Stimulated activated CD4-positive, alpha-beta T cell treated with anti-CD3 and anti-CD28 coated beads, TNF-alpha, amount 100 ng/mL, for 24 hours (primary cell): ENCODE measurements around the gene AADAT.
"Not testable (repeated sequence)": the region's sequence is repeated elsewhere in the genome, so short reads cannot be mapped to it uniquely, and the experiment has no call there.

Experiments used
- DNase-seq, 3 experiments: peaks; one replicate each; pipeline ENCODE4 v3.0.0-alpha.2; 2020; ENCODE audit warnings: low read depth in 3 of 3

Gene AADAT

DNA sequence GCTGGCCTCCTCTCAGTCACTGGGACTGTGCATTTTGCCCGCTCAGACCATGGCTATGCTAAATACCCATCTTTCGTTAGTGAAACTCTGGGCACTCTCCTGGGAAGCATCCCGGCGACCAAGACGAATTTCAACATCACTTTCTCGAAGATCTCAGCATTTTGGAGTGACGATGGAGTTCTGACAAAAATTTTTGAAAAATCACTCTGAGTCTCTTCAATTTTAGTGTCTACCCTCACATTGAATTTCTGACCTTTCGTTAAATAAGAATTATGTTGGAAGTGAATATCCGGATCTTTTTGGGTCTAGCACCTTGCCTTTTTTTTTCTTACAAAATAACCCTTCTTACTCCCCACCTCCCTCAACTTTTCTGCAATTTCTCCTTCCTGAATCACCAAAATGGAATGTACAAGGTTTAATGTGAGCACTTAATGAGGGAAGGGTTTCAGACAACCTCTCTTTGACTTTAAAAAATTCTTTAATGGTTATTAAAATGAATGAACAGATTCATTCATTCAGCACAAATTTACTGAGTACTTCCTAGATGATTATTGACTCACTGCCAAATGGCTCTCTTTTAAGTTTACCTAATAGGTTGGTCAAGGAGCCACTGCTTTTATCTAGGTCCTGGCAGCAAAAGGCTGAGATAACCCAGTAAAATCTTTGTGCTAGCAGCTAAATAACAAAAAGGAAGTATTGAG, 746 bp upstream of the AADAT start:
- DNase-seq, result no peak

DNA sequence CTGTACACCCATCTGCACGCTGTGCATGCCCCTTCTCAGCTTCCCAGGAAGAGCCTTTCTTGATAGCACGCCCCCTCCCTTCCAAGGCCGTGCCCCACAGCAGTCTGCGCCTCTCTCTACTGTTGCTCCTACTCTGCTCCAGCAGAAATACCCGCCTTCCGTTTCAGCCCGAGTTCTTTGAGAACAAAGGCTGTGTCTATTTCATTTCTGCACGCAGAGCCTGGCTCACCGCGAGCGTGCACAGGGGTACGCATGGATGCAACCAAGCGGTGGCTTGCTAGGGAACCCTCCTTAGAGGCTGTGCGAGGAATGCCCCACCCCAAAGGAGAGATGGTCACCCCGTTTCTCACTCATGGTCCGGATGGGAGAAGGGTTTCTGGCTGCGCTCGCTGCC, 485 bp downstream of the AADAT start:
- DNase-seq, result no peak

DNA sequence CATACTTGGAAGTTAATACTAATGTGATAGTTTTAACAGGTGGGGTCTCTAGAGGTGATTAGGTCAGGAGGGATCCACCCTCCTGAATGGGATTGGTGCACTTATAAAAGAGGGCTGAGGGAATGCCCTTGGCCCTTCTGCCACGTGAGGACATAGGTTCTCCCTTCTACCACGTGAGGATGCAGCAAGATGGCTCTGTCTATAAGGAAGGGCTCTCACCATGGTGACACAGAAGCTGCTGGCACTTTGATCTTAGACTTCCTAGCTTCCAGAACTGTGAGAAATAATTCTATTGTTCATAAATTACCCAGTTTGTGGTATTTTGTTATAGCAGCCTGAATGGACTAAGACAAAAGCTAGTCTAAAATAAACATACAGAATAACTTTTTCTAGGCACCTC, 1.0 kb downstream of the AADAT start:
- DNase-seq, result no peak

DNA sequence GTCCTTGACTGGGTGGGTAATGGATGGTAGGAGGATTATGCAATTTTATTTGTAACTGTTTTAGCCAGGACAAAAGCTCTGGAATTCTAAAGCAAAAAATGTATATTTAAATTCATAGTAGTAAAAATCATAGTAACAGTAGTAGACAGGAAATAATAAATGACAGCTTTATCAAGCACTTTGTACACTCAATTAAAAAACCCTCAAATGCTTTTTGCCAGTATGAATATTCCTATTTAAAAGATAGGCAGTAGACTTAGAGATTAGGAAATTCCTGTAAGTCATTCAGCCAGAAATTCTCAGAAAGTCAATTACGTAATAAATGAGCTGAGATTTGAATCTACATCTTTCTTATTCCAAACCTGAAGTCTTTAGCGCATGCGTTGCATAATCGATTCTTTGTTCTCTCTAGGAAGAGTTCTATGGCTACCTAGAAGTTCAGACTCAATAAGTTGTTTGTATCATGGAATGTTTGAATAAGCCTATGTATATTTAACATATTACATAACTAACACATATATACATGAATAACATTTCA, 2.5 kb downstream of the AADAT start:
- no peak for DNase-seq

DNA sequence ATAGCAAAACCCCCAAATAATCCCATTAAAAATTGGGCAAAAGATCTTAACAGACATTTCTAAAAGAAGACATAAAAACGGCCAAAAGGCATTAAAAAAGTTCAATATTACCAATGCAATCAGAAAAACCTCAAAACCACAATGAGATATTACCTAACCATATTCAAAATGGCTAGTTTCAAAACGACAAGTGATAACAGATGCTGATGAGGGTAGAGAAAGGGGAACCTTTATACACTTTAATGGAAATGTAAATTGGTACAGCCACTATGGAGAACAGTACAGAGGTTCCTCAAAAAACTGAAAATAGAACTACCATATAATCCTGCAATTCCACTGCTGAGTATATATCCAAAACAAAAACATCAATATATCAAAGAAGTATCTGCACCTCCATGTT, 6.2 kb downstream of the AADAT start:
- no peak for DNase-seq

DNA sequence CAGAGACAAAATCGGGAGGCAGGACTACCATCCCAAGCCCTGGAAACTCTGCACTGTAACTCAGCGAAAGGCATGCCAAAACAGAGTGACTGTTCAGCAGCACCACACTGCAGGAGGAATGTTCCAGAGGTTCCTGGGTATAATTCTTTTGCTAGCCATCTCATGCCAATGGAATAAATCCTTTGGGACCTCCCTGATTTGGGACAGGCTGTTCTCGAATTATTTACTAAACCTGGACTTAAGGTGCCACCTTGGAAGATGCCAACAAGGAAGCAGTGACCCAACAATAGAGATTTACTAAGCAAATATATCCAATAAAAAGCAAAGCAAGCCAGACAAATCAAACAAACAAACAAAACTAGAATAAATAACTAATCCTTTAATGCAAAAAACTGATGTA, 9.3 kb downstream of the AADAT start:
- no peak for DNase-seq

DNA sequence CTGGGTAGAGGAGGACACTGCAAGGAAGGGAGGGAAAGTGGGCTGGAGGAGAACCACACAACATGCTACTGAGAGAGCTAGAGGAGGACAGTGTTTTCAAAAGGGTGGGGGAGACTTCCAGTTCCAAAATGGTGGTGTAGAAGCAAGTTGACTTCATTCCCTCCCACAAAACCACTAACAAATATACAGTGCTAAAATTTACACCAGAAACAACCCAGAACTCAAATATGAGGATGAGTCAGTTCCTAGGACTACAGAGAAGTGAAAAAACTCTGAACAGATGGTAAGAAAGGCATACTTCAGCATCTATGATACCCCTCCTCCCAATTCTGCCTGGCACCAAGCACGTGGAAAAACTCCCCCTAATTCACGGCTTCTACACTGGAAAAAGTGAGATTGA, 9.8 kb downstream of the AADAT start:
- no peak for DNase-seq

DNA sequence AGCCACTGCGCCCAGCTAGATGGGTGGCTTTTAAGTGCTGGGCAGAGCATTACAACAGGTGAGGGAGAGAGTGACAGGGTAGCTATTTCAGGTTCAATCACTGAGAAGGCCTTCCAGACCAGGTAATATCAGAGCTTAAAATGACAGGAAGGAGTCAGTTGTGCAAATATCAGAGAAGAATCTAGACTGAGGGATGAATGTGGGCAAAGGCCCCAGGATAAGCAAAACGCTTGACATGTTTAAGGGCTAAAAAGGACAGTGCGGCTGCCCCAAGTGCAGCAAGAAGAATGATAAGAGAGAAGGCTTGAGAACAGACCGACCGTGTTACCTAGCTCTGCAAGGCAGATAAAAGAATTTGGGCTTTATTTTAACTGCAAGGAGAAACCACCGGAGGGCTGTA, 18.6 kb downstream of the AADAT start:
- no peak for DNase-seq

DNA sequence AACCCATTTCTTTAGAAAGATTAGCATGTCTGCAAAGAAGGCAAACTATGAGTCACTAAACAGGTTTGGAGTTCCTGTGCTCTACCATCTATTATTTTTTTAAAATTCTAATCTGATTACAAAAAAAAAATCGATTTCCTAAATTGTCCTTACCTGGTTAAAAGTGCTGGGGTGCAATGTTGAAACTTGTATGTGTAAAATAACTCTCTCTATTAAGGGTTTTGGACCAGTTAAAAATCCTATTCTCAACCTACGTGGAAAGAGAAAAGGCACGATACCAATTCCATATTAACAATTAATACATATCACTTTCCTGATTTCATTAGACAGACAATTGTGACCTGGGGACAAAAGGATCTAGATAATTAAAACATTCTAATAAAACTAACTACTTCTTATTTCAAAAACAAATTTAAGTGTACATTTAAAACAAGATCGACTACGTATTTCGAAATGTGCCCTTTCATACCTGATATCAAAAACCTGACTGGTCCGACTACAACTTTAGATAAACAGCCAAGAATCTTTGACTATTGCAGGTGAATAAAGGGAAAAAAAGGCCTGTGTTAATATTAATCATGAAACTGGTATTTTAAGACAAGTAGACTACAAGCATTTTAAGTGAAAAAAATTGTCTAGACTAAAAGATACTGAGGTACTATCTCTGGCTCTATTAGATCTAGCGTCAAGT, 21.2 kb downstream of the AADAT start:
- DNase-seq, result no peak

DNA sequence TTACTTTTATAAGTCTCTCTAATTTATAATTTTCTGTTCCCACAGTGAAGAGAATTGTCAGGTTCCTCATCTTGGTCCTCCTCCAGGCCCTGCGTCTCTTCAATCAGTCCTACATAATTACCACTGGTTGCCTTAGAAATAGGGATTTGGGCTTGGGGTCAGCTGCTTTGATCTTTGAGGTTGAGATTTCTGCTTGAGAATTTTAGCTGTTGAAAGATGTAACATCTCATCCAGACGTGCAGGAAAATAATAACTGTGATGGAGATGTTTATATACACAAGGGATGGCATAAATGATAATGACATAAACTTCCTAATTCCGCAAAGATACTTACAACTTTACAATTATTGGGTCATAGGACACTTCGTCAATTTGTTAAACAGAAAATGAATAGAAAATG, 30.3 kb downstream of the AADAT start:
- DNase-seq, result no peak

DNA sequence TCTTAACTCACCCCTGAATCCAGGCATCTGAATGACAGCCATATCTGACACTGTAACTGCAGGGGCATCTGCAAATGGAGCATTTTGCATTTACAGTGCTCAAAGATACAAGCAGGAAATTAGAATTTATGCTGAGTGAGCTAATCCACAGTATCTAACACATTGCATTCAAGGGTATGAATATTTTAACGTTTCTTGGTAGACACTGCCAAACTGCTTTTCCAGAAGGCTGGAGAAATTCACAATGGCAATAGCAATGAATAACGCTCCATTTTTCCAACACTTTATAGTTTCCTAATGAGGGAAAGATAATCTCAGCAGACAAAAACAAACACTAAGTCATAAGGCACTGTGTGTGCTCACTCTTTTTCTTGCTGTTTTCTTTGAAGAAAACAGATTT, 30.9 kb downstream of the AADAT start:
- no peak for DNase-seq

DNA sequence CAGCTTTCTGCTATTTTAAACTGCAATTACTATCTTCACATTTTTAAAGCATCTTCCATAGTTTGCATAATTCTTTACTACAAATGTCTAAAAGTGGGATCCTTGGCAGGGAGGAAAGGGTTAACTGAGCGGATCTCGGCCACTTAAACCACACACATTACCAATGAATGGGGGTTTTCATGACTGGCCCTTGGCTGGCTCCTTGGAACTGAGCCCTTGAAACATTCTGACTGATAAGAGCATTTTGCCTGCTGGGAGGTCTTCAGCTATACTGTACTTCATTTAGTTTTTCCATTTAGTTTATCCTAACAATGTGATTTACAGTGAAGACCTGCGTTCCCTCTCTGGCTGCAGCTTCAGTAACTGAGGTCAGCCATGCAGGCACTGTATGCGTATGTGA, 31.9 kb downstream of the AADAT start:
- no peak for DNase-seq

DNA sequence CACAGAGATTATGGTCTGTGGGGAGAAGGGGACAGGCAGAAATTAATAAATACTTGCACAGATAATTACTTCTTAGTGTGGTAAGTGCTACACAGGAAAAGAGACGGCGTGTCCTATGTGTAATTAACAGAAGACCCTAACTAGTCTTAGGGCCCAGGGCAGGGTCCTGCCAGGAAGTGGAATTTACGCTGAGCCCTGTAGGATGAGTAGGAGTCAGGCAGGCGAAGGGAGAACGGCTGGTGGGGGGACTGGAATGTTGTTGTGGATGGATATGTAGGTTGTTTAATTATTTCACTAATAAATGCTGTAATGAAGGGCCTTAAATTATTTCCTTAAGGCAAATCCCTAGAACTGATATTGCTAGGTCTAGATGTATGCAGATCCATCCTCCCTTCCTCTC, 36.8 kb downstream of the AADAT start:
- DNase-seq, result no peak

DNA sequence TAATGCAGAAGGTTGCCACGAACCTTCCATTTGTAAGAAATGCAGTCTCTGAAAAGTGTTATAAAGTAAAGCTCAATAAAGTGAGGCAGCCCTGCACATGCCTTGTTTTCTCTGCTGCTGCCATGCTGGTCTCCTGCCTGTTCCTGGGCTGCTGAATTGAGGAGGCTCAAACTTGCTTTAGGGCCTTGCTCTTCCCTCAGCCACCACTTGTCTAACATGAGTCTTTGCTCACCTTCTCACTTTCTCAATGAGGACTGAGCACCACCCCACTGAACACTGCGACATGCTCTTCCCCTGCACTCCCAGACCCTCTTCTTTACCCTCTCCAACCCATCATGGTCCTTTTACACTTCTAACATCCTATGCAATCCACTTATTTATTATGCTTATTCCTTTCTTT, 38.4 kb downstream of the AADAT start:
- DNase-seq, result no peak

DNA sequence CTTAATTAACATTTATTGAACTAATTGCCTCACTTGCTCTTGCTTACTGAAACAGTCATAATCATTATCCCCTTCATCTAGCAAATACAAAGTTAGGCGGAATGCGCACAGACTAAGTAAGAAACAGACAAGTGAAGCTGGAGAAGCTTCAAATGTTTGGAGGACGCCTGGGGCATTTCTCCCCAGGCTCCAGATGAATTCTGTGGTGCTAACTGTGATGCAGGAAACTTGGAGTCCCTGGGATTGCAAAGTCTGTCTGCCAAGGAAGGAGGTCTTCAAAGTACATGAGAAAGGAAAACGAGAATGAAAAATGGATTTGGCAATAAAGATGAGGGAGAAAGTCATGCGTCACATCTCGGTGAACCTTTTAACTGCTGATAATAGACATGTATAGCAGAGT, 40.0 kb downstream of the AADAT start:
- DNase-seq, result no peak

DNA sequence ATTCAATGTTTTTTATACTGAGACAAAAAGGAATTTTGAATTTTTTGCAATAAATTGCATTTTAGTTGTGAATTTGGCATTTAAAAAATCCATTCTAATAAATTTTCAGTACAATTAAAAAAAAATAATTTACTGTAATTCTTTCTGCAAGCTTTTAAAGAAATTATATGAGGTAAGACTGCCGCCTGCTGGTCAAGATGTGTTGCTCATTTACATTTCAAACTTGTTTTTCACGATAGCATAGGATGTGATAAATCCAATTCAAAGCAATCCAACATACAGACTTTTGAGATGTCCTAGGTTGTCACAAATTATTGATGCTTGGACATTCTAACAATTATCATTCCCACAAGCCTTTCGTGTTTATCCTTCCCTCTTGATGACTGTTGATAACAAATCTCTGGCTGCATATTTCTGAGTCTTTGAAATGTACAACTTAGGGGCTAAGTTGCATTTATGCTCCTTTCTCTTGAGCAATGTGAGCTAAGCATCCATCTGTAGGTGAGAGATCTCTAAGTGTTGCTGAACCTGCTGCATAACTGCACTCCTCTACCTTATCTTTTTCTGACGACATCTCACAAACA, 41.9 kb downstream of the AADAT start:
- DNase-seq, result peak in 2 of 3 experiments; percentile 31 to 45

DNA sequence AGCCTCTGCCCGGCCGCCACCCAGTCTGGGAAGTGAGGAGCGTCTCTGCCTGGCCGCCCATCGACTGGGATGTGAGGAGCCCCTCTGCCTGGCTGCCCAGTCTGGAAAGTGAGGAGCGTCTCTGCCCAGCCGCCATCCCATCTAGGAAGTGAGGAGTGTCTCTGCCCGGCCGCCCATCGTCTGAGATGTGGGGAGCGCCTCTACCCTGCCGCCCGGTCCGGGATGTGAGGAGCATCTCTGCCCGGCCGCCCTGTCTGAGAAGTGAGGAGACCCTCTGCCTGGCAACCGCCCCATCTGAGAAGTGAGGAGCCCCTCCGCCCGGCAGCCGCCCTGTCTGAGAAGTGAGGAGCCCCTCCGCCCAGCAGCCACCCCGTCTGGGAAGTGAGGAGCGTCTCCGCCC, 43.6 kb downstream of the AADAT start:
- not testable (repeated sequence) for DNase-seq

DNA sequence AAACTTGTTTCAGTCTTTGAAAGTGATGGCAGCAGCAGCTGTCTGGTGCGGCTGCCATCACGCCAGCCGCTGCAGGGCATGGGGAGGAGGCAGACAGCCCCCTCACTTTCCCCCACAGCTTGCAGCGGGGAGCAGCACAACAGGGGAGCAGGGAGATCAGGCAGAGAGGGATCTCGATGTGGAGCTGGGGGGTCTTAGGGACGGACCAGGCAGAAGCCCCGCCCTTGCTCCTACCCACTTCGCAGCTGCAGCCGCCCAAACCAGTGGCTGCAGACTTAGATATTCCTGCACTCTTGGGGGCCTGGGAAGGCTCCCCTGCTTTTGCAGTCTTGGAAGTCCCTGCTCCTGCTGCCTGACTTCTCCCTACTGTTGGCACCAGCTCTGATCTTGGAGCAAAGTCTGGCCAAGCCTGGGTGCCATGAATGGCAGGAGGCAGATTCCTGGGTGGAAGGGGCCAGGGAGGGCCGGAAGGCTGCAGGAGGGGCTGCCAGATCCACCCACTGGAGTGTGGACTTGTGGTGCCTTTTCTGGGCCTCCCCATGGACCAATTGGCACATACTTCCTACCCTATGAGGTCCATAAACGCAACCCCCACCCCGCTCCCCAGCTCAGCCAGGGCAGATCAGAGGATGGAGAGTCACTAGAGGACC, 49.6 kb downstream of the AADAT start:
- DNase-seq, result no peak

DNA sequence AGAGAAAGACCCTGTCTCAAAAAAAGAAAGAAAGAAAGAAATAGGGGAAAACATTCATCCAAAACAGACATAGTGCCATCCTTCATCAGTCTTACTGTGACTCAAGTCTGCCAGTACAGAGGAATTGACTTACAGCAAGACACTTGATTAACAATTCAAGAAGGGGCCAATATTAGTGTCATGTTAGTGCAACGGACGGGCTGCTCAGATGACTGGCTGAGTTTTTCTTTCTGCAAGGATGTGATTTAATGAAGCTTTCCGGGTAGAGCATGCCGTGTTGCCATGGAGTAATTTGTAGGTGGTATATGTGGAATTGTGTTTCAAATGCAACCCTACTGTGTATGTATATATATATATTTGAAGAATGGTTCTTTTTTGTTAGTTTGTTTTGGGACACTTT, 51.0 kb downstream of the AADAT start:
- no peak for DNase-seq

DNA sequence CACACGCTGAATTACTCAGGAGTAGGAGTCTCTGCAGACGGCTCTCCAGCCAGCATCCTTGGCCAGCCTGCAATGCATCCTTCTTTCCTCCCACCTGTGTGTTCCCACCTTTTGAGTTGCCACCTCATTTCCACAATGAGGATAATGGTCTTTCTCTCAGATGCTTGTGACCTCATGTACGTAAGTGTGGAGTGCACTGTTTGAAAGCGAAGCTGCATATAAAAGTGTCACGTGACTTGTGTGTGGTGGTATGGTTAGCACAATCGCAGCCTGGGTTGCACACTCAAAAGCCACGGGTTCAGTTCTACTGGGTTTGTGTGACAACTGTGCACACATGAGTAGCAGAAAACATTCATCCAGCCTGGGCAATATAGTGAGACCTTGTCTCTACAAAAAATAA, 51.5 kb downstream of the AADAT start:
- no peak for DNase-seq

DNA sequence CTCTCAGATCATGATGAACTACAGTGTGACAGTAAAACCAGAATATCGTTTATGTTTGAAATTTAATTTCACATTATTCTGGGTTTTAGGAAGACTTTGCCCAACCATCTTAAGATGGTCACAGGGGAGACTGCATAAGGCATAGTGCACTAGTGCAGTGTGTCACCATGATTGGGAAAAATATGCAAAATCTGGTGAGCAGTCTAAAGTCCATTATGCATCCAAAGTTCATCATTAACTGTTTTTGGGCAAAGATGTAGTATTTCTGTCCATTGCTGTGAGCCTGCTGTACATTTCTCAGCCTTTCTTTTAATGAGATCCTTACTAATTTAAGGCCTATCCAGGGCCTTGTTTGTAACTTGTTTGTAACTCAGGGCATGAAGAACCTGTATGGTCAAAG, 52.3 kb downstream of the AADAT start:
- DNase-seq, result no peak

DNA sequence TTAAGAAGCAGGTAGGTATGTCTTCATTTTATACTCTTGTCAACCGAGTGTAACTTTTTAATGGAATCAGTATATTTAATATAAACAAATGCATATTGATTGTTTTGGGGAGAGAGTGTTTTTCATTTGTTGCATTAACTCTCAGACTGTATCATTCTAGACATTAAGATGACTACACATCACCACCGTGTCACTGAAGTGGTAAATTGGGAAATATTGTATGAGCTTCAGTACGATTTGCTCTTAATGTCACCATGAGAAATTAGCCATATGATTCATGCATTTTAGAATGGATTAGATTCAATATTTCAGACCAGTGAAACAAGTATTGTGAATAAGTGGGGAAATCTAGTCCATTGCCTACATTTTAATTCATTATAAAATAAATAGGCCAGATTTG, 53.9 kb downstream of the AADAT start:
- DNase-seq, result no peak

DNA sequence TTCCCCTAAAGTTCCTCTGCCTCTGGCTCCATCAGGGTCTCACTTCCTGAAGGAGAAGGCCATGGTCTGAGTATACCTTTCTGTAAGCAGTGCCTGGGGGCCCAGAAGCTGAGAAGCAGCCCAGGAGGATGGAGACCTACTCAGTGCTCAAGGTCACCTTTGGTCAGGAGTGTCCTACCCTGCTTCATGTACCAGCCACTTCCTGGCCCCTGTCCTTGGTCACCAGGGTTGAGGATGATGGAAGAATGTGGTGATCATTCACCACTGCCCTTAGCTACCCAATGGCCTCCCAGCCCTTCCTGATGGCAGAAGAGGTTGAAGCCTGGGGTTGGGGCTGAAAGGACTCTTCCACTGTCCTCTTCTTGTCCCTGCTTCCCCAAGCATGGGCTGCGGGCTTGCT, 54.5 kb downstream of the AADAT start:
- no peak for DNase-seq
